DMS79 treated with DMSO at 0.1 percent for 48 hours (cell line): Measurements from ENCODE around the gene NEDD4L.

Experiments used
- DNase-seq: peaks from one replicate; lab custom pipeline; 2025; lab: John Stamatoyannopoulos, UW

The NEDD4L gene

DNA sequence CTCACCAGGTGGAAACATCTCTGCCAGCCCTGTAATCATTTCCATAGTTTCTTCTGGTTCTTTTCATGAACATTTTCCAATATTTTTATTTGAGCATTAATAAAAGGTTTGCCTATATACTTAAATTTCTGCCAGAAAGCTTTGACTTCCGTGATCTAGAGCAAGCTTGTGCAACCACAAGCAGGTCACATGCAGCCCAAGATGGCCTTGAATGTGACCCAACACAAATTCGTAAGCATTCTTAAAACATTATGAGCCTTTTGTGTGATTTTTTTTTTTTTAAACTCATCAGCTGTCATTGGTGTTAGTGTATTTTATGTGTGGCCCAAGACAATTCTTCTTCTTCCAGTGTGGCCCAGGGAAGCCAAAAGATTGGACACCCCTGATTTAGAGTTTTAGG is 51.6 kb downstream of the NEDD4L start:
- no peak for DNase-seq

DNA sequence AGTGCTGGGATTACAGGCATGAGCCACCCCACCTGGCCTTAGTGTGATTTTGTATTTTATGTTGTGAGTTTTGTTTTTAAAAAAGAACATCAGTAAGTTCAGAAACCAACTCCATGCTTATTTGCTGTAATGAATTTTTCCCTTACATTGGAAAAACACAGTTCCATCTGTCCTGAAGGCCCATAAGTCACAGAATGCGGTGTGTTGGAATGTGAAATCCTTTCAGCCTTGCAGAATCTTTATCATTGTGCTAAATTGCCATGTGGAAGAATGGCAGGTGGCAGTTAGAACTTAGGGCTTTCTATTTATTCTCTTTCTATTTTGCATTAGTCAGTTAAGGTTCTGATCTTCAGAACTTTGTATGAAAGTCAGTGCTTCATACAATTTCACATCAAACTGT is 52.6 kb downstream of the NEDD4L start:
- no peak for DNase-seq

DNA sequence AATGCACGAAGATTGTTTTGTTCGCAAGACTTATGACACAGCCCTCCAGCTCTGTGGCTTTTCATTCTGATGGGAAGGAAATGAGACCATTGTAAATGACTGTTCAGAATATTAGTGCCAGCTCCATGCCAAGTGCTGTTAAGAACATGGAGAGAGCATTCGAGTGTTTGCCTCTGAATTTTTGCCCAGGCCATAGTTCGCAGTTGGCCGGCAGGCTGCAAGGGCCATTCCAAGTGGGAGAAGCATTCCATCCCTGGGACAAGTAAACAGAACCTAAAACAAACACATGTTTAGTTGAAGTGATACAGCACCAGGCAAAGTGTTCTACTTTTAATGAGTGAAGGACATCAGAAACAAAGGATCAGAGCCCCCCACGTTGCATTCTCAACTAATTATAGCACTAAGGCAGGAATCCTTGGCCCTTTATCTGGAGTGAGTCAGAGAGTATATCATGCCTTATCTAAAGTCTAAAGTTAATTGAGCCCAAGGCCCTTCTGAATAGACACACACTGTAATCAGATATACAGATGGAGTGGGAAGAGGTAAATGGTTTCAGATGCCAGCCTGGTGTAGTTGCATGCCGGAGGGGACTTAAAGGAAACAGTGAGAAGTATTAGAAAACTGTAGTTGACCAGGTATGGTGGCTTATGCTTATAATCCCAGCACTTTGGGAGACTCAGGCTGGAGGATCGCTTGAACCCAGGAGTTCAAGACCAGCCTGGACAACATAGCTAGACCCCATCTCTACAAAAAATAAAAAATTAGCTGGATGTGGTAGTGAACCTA is 53.3 kb downstream of the NEDD4L start:
- peak; percentile 88 for DNase-seq

DNA sequence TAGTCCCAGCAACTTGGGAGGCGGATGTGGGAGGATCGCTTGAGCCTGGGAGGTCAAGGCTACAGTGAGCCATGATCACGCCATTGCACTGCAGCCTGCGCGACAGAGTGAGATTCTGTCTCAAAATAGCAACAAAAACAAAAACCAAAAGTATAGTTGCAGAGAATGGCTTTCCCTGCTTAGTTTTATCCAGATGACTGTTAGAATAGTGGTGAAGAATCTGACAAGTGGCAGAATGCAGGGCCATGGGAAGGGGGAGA is 53.8 kb downstream of the NEDD4L start:
- DNase-seq = no peak

DNA sequence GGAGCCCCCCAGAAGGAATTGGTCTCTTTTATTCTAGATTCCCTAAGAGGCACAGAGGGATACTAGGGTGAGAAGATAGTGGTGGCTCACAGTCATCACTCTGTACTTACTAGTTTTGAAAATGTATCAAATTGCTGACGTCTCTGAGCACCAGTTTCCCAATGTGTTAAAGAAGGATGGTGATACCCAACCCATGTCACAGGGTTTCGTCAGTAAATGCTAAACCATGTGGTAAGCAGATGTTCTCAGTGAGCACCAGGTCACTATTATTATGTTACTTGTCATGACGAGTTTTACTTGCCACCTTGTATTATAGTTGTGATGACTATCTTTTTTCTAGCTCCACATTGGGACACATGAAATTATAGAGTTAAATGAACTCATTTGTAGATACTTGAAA is 54.7 kb downstream of the NEDD4L start:
- no peak for DNase-seq

DNA sequence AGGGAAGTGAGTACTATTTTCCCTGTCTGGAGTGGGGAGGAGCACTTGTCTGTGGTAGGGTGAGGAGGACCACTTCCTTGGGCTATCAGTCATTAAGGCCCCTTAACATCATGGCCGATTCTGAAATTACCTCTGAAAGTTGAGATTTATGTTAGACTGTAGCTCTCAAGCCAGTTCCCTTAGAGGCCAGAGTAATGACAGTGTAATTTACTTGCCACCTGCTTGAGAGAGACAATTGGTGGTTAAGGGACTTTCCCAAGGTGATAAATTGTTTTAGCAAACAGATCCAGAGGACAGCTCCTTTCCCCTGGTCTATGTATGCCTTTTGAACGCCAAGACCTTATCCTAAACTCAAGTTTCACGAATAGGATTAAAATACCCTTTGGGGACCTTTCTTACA is 56.1 kb downstream of the NEDD4L start:
- no peak for DNase-seq

DNA sequence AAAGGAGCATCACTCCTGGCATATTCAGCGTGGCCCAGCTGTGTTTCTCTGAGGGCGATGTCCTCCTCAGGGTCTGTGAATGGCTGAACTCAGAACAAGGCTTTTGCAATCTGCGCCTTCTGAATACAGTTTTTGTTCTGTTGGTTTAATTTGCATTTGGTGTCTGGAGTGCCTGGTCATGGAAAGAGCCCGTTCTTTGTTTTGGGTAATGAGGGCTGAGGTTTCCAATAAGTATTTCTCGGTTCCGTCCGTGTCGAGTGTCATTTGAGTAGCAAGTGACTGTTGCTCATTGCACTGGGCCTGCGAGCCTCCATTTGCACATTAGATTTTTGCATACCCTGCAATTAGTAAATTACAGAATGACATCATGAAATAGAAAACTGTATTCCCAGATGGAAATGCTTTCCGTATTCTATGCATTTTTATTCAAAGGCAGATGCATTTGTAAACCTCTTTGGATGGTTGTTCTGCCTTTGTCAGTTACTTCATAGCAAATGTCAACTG is 57.3 kb downstream of the NEDD4L start:
- DNase-seq = no peak

DNA sequence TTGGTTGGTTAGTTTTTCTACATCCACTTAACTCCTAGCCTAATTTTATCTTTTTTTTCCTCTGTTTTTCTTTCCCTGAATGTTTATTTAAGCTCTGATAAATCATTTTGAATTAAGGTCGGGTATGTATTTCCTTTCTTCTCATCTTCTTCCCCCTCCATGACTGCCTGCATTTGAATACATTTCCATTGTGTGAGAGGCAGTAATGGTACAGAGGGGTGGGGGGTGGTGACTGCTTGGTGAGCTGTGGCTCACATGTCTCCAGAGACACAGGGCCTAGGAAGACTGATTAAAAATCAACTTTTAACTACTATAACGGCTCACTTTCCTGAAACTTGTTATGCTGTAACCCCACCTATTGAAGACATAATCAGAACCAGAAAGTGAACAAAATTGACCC is 58.0 kb downstream of the NEDD4L start:
- DNase-seq = no peak

DNA sequence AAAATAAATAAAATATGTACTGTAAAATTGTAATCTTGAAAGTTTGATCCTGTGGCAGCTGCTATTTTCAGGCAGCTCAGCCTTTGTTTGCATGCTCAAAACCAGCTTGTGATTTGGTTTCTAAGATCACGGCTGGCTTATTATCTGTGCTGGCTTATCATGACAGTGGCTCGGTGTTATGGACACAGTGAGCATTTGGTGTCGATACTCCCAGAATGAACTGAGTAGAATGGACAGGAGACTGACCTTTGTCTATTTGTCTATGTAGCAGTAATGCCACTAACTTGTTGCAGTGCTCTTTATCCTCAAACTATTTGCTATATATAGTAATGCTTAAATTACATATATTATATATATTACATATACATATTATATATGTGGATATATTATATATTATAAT is 58.8 kb downstream of the NEDD4L start:
- DNase-seq = no peak

DNA sequence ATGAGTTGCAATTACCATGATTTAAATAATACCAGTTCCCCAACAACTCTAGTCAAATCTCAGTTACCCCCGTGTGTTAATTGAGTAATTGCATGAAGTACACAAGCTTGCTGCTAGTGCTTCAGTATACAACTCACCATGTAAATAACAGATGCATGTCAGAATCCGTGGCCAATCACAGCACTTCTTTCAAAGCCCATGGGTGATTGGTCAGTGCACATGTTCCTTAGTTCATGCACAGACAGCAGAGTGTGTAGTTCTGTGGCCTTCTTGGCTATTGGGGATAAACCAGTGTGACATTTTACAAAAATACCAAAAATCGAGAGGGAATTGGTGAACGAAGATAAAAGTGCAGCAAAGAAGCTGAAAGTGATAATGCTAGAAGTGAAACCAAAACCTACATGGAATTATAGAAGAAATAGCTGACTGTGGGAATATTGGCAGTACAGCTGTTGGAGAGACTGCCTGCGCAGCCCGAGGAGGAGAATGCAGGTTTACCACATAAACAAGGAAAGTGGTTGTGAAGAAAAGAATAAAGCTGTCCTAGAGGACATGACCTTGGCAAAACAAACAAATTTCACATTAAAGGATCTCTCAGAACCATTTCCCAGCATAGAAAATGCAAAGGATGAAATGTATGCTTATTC is 59.4 kb downstream of the NEDD4L start:
- DNase-seq = no peak

DNA sequence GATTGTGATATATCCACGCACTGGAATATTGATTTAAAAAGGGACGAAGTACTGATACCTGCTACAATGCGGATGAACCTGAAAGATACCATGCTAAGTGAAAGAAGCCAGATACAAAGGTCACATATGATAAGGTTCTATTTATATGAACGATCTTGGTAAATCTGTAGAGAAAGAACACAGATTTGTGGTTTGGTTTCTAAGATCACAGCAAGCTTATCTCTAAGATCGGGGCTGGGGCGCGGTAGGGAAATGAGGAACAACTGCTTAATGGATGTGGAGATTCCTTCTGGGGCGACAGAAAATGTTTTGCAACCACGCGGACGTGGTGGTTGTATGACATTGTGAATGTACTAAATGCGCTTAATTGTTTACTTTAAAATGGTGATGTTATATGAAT is 60.1 kb downstream of the NEDD4L start:
- DNase-seq = no peak

DNA sequence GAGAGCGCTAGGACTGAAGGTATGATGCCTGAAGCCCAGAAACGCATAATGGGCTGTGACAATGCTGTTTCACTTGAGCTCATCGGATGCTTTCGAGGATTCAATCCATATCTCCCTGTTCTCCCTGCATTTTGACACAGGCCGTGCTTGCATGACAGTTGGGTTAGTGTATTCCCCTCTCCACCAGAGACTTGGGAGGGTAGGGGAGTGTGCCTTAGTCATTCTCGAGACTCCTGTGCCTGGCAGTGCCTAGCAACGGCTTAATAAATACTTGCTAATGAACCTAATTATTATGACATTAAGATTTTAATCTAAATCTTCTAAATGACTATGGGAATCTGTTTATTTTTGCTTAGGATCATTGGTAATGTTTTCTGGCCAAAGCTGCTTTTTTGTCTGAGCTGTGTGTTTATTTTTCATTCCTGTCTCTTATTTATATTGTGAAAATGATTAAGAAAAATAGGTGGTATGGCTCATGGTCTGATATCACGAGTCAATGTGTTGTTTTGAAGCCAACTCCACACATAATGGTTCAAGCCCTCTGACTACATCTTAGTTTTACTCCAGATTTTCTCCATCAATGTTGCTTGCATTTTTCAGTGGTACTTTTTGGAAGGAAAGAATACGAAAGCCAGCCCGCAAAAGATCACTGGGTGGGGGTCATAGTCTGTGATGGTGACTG is 61.3 kb downstream of the NEDD4L start:
- DNase-seq = no peak

DNA sequence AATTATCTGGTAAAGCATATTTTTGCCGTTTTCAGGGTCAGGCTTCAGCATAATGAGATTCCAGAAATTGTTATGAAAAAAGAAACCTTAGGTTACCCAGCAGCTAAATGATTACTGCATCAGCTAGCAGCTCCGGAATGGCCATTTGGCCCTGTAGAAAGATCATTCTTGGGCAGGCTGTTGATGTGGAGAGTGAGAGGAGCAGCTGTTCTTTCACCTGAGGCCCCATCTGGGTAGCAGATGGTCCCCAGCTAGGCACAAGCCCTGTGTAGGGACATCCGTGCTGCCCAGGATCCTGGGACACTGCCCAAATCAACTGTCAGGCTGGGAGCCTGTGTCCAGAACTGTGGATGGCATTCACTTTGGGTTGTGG is 61.8 kb downstream of the NEDD4L start:
- no peak for DNase-seq

DNA sequence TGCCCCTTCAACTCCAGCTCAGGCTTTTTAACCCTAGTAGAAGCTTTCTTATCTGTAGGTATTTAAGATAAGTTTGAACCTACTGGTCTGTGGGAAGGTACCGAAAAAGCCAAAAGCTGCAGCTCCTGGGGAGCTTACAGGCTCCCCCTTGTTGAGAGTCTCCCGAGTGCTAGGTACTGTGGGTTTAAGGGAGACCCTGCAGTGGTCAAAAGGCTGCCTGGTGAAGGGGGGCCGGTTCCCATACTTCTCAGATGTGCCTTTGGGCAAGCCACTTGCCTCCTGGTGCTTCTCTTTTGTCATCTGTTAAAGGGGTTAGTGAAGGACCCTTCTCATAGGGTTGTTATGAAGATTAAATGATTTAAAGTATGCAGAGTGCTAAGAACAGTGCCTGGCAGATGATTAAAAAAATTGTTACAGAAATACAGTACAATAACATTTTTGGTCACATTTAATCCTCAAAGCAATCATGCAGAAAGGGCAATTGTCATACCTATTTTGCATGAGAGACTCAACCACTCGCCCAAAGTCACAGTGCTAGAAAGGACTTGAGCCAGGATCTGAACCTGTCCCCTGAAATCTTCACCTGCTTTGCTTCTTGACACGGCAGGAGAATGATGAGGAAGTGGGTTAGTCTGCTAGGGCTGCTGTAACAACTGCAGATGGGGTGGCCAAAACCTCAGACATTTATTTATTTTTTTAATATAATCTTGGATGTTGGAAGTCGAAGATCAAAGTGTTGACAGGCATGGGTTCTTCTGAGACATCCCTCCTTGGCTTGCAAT is 62.5 kb downstream of the NEDD4L start:
- DNase-seq = no peak

DNA sequence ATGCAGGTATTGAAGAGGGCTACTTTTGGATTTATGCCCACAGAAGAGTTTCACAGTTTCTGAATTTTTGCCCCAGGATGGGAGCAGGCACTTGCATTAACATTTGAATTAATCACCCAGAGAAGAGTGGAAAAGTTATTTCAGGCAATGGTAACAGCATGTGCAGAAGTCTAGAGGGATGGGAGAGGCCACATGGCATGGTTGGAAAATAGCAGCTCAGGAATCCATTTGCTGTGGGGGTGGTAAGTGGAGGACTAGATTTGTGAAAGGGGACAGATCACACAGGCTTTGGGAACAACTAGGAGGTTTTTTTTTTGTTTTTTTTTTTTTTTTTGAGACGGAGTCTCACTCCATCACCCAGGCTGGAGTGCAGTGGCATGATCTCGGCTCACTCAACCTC is 65.2 kb downstream of the NEDD4L start:
- no peak for DNase-seq

DNA sequence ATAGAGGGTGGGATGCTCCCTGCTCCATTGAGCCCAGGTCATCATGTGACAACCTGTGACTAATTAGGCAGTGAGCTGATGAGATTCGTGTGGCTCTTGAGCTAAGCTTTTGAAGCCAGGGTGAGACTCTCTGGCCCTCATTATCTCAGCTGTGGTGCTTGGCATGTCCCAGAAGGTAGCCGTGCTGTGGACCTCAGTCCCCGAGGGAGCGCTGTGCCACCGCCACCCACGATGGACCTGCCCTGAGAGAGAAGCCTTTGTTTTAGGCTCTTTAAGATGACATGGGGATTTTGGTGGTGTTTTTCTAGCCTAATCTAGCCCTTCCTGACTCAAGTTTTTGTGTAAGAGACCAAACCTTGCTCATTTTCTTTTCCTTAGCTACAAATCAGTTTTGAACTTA is 66.4 kb downstream of the NEDD4L start:
- no peak for DNase-seq

DNA sequence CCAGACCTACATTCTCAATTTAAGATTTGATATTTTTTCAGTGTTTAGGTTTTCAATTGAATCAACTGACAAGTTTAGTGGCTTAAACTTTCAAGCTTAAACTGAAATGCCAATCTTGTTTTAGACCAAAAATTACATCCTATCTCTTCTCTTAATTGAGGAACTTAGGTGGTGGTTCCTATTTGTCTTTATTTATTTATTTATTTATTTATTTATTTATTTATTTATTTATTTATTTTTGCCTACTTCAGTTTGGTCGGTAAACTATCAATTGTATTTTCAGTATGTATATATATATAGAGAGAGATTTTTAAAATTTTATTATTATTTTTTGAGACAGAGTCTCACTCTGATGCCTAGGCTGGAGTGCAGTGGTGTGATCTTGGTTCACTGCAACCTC is 68.1 kb downstream of the NEDD4L start:
- DNase-seq = no peak

DNA sequence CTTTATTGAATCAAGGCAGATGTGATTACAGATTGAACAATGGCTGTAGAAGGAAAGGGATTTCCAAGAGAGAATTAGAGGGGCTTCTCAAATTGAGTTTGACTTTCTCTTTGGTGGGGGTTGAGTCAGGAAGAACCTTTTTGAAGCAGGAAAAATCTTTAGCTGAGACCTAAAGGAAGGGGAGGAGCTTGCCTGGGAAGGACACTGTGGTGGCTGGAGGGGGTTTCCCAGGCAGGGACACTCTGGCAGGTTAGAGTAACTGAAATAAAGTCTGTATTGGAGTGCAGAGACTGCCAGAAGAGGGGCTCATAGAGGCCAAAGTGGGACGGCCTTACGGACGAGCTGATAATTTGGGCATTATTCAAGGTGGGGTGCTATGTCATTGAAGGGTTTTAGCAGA is 69.3 kb downstream of the NEDD4L start:
- DNase-seq = no peak

DNA sequence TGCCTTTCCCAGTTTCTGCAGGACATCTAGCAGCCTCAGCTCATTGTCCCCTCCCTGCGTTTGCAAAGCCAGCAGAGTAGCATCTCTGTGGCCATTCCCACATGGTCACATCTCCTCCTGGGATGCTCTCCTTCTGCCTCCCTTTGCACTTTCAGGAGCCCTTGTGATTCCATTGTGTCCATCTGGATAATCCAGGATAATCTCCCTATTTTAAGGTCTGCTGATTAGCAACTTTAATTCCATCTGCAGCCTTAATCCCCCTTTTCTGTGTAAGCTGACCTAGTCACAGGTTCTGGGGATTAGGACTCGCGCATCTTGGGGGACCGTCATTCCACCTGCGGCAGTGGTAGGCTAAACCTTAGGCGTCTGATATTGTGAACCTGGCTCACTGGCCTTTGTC is 70.7 kb downstream of the NEDD4L start:
- no peak for DNase-seq

DNA sequence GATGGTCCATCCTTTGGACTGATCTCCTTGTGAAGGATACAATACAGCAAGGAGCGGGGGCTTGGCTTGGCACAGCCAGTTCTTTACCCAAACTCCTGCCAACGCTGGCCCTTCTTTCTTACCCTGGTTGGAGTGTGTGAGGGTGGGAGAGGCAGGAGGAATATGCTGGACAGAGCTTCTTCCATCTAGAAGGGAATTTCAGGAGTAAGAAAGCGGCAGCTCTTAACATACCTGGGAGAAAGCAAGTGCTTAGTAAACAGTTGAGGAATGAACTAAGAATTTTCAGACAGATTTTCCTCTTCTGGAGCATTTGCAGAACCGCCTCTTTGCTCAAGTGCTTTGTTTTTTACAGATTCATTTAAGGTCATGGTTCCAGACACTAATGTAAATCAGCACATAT is 72.8 kb downstream of the NEDD4L start:
- DNase-seq = no peak

DNA sequence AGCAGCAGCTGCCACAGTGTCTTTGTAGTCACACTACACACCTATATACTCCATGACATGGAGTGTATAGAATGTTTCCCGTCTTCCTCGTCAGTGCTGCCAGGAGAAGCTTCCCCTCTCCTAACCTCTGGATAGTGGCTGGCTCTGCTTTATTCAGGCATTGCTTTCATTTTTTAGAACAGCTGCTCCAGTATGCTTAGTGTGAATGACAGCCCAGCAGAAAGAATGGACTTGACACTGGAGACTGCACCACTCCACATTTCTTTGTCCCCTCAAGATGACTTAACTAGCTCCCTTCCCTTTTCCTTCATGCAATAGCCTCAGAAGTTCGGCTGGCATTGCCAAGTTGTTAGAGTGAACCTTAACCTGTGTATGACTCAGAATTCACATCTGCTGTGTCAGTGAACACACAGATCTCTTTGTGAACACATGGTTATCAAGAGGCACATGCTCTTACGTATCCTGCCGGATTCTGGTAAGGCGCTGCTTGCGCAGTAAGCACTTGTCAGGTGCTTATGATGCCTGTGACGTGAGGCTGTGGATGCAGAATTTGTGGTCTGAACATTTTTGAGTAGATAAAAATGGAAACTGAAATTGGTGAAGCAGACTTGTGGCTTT is 73.9 kb downstream of the NEDD4L start:
- DNase-seq = peak; percentile 48

DNA sequence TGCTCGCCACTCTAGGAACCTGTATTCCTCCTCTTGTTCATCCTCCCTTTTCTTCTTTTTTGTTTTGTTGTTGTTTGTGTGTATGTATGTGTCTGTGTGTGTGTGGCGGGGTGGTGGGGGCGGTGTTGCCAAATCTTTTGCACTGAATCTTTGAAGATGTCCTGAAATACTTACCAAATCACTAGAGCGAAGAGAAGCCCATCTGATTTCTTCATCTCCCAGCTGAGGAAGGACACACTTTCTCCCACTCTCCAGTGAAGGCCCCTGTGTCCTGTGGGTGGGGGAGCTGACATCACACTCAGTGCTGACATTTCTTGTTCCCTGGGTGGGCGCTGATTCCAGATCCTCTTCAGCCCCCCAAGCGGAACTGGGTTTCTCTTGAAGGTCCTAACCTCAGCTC is 74.5 kb downstream of the NEDD4L start:
- DNase-seq = no peak
